ENCODE measurements around the gene KITLG.

GRCh38 chr12:88496891-88497371 is 83.3 kb downstream of the KITLG start:
- TF ChIP-seq CTCF (IDR thresholded peaks at IDR 0.05; ENCODE audit: poor library complexity) (no peak), EZH2 (IDR thresholded peaks at IDR 0.05; ENCODE audit: borderline replicate concordance) (no peak), EZH2phosphoT487 (IDR thresholded peaks at IDR 0.05; ENCODE audit: low read depth, severe bottlenecking, unreplicated experiment) (no peak)
